Activated T-cell treated with anti-CD3 and anti-CD28 coated beads, Interleukin-2, amount 50 U/mL, for 24 hours (primary cell): Measurements from ENCODE around the gene S100A6.

Experiments
- DNase-seq: peaks from one replicate; pipeline ENCODE4 v3.0.0-alpha.2; 2020
- H3K27ac Mint-ChIP-seq: 2 replicates; pipeline ENCODE4 v1.8.0; 2020; ENCODE audit warnings: mild to moderate bottlenecking, mixed read lengths
- H3K27me3 Mint-ChIP-seq: 2 replicates; pipeline ENCODE4 v1.8.0; 2020; ENCODE audit warnings: mixed read lengths
- H3K36me3 Mint-ChIP-seq: 2 replicates; pipeline ENCODE4 v1.8.0; 2020; ENCODE audit warnings: low read depth, mixed read lengths
- H3K4me1 Mint-ChIP-seq: 2 replicates; pipeline ENCODE4 v1.8.0; 2020; ENCODE audit warnings: low read depth, mixed read lengths
- H3K4me3 Mint-ChIP-seq: 2 replicates; pipeline ENCODE4 v1.8.0; 2020; ENCODE audit warnings: mild to moderate bottlenecking, moderate library complexity, mixed read lengths
- H3K9me3 Mint-ChIP-seq: 2 replicates; pipeline ENCODE4 v1.8.0; 2020; ENCODE audit warnings: mixed read lengths

S100A6 gene

DNA sequence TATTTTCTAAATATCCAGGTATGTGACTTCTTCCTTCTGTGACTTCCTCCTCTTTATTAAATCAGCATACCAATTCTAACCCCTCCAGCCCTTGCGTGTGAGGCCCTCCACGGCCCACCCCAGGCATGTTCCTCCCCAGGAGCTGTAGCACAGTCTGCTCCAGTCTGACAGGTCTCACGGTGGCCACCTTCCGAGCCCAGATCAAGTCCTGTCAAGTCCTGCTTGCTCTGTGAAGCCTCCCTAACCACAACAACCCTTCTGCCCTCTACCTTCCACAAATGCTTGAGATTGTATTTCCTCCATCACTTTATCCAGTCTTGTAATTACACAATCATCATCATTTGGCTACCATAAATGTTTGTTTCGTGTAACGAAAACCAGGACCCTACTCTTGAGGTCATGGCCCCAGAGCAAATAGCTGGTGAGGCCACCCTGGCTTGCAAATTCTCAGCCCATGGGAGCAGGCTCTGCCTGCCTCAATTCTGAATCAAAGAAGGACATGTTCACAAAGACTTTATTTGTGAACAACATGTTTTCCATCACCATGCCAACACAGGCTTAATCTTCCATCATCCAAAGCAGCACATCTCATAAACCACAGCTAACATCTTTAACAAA lies 42.3 kb downstream of the S100A6 start:
- no peaks in the 10 kb centered on the region for H3K36me3 Mint-ChIP-seq
- H3K4me3 Mint-ChIP-seq = no peak overlapping the region
- DNase-seq = no peak
- H3K27me3 Mint-ChIP-seq = peaks cover 13% of the 10 kb centered on the region
- no peaks in the 10 kb centered on the region for H3K4me1 Mint-ChIP-seq
- H3K27ac Mint-ChIP-seq = no peak overlapping the region
- no peaks in the 10 kb centered on the region for H3K9me3 Mint-ChIP-seq

DNA sequence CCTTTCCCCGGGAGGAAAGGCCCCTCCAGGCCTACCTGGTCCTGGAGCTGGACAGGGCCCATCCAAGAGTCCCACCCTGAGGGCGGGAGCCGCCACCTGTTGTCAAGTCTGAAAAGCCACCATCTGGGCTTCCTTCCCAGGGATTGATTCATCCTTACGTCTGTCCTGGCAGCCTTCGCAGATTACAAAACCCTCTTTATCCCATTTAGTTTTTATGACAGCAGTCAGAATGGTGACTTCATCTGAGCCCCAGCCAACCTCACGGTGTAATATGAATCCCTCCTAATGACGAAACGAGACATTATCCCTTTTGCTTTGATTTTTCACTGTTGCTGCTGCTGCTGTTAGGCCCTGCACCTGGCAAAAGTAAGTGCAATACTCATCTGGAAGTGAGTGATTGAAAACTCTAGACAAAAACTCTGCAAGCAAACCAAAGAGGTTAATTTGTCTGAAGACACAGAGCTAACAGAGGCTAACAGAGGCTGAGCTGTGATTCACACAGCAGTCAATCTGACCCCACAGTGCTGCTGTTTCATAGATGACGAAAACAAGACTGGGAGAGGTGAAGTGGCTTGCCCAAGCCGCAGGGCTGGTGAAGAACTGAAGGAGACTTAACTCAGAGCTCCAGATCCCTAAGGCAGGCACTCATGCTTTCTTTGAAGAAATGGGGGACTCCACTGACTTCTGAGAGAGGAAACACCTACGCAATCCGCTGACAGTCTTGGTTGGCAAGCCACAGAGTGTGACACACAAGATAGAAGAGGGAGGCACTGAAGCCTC lies 45.3 kb downstream of the S100A6 start:
- H3K27me3 Mint-ChIP-seq = peaks cover 2% of the 10 kb centered on the region
- H3K4me1 Mint-ChIP-seq = no peaks in the 10 kb centered on the region
- no peak for DNase-seq
- no peaks in the 10 kb centered on the region for H3K9me3 Mint-ChIP-seq
- H3K27ac Mint-ChIP-seq = no peak overlapping the region
- no peak overlapping the region for H3K4me3 Mint-ChIP-seq
- H3K36me3 Mint-ChIP-seq = no peaks in the 10 kb centered on the region

DNA sequence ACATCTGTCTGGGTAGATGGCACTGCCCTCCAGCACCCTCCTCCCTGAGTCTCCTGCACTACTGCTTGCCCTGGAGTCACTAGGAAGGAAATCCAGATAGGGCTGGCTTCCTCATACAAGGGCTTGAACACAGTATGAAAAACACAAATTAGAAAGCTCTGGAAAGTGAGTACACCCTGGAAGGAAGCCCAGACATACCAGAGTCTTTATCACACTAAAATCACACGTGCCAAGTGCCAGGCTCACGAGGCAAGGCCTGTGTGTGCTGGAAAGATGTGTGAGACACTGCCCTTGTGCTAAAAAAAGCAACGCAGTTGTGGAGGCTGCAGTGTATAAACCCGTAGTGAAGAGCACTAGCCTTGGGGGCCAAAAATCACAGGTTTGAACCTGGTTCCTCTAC lies 47.1 kb downstream of the S100A6 start:
- Mint-ChIP-seq H3K27ac (no peak overlapping the region), H3K4me3 (no peak overlapping the region), H3K27me3 (peaks cover 14% of the 10 kb centered on the region), H3K9me3 (no peaks in the 10 kb centered on the region), H3K36me3 (no peaks in the 10 kb centered on the region), H3K4me1 (no peaks in the 10 kb centered on the region)
- DNase-seq = no peak

DNA sequence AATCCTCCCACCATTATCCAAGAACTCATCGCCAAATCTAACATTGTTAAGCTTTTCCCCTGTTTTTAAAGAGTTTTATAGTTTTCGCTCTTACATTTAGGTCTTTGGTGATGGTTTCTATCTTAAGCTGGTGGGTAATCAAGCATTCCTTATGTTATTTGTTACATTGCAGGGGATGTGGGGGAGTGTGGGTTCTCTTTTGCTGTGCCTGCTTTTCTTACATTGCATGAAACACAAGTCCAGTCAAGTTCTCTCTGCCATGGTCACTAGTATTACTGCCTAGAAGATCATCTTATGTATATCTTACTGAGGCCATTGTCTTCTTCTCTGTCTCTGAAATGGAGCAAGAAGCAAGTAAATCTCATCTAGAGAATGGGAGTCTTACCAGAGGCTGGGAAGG lies 48.1 kb downstream of the S100A6 start:
- Mint-ChIP-seq H3K27me3 (peaks cover 16% of the 10 kb centered on the region), H3K4me1 (no peaks in the 10 kb centered on the region), H3K36me3 (no peaks in the 10 kb centered on the region), H3K4me3 (no peak overlapping the region), H3K9me3 (no peaks in the 10 kb centered on the region), H3K27ac (no peak overlapping the region)
- DNase-seq = no peak

DNA sequence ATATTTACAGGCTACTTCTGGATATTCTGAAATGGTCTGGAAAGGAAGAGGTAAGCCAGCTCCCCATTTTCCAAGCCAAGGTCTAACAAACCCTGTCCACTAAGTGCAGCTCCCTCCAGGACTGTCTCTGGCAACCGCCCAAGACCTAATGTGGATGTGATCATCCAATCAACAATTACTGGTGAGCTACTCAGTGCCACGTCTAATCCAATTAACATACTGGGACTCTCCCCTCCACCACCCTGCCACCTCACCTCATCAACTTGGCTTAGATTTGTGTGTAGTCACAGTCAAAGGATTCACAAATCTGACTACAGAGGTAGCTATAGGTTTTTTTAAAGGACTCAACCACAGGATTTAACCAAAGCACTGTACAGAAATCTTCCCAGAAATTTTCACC lies 49.9 kb downstream of the S100A6 start:
- peaks cover 25% of the 10 kb centered on the region for H3K27me3 Mint-ChIP-seq
- no peaks in the 10 kb centered on the region for H3K9me3 Mint-ChIP-seq
- DNase-seq = no peak
- no peaks in the 10 kb centered on the region for H3K4me1 Mint-ChIP-seq
- no peak overlapping the region for H3K4me3 Mint-ChIP-seq
- H3K27ac Mint-ChIP-seq = no peak overlapping the region
- H3K36me3 Mint-ChIP-seq = no peaks in the 10 kb centered on the region
